Breast epithelium (tissue), 4 donors: Measurements from ENCODE around the gene PRTN3. TPM values are rescaled to one million over a fixed set of nuclear protein-coding genes. Genes with fewer than 3 reads are reported as not detected.
A peak's percentile ranks its signal among the peaks of the same experiment; 100 is the strongest.

Experiments used
- DNase-seq, 2 donors: peaks; one replicate each; pipeline ENCODE4 v3.0.0-alpha.2; 2019; ENCODE audit warnings: low spot score in 2 of 2
- H3K27ac ChIP-seq, 2 donors: fragments of 200-600 bp; sonication (generic) in 1 of 2; one replicate each; pipeline ENCODE4 v1.5.1; 2016 to 2019; ENCODE audit warnings: mild to moderate bottlenecking in 1 of 2
- H3K27me3 ChIP-seq, 2 donors: fragments of 200-600 bp; sonication (generic) in 1 of 2; one replicate each; pipeline versions ENCODE4 v1.5.1 to v1.6.0; 2017 to 2019; ENCODE audit warnings: control low read depth in 1 of 2, mild to moderate bottlenecking in 1 of 2
- H3K36me3 ChIP-seq: fragments of 200-600 bp; one replicate; pipeline ENCODE4 v1.5.1; 2019
- H3K4me1 ChIP-seq, 2 donors: fragments of 200-600 bp; sonication (generic); one replicate each; pipeline ENCODE4 v1.5.1; 2016 to 2019; ENCODE audit warnings: control low read depth in 1 of 2
- H3K4me3 ChIP-seq, 3 donors: fragments of 200-600 bp; sonication (generic); 1 replicate in 2 of 3; 2 replicates in 1 of 3; pipeline ENCODE4 v1.5.1; 2016 to 2019; ENCODE audit warnings: mild to moderate bottlenecking in 3 of 3, moderate library complexity in 2 of 3
- H3K9me3 ChIP-seq, 2 donors: fragments of 200-600 bp; sonication (generic) in 1 of 2; one replicate each; pipeline ENCODE4 v1.5.1; 2016 to 2019; ENCODE audit warnings: control low read depth in 1 of 2
- CTCF ChIP-seq, 3 donors: fragments of 450-650 bp; IDR thresholded peaks; one replicate each; pipeline ENCODE4 v1.5.1; 2016 to 2017; ENCODE audit warnings: antibody characterized with exemption in 3 of 3, mild to moderate bottlenecking in 3 of 3, moderate library complexity in 3 of 3
- POLR2A ChIP-seq: fragments of 450-650 bp; IDR thresholded peaks from one replicate; pipeline ENCODE4 v1.6.1; 2016; ENCODE audit warnings: antibody characterized with exemption, mild to moderate bottlenecking, moderate library complexity
- POLR2AphosphoS5 ChIP-seq, 3 donors: sonication (generic); formaldehyde crosslinking; IDR thresholded peaks; one replicate each; pipeline ENCODE4 v1.6.1; 2017; ENCODE audit warnings: antibody characterized with exemption in 3 of 3
- intact Hi-C: fragments of 100-400 bp; cut with DNase I; formaldehyde crosslinking; loops from one replicate; pipeline ENCODE4 v1.15.1; 2023; ENCODE audit warnings: low total_unique reads
- total RNA-seq, 3 donors: library from RNA; depleted of rRNA; stranded (reverse); fragments of >200 nt; gene quantifications; one replicate each; pipeline ENCODE4 v1.1.0, GENCODE V29; 2016

PRTN3 gene
- total RNA-seq, 3 donors from 2014 or later, result 0.44 to 1.1 TPM; not detected in 1

DNA sequence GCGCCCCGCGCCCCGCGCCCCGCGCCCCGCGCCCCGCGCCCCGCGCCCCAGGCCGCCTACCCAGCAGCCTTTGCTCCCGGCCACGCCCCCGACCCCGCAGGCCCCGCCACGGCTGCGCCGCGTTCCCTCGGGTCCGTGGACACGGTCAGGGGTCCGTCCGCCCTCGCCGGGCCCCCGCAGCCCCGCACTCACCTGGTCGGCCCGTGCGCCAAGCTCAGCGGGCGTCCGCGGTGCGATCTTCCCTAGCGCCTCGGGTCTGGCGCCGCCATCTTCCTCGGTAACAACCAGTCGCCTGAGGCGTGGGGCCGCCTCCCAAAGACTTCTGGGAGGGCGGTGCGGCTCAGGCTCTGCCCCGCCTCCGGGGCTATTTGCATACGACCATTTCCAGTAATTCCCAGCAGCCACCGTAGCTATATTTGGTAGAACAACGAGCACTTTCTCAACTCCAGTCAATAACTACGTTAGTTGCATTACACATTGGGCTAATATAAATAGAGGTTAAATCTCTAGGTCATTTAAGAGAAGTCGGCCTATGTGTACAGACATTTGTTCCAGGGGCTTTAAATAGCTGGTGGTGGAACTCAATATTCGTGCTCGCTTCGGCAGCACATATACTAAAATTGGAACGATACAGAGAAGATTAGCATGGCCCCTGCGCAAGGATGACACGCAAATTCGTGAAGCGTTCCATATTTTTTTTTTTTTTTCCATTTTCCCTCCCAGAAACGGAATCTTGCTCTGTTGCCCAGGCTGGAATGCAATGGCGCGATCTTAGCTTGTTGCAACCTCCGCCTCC lies 52.3 kb downstream of the PRTN3 start, which contains the start of the genes MED16 and RNU6-9:
TSS of gene MED16 (minus strand) at position 294 of the 796 bp plus-strand sequence. CDS start 2,056 bp downstream, outside the sequence.
TSS of gene RNU6-9 (plus strand) at position 591 of the 796 bp plus-strand sequence.
- peak in 1 of 3 donors; percentile 9 for TF ChIP-seq CTCF (IDR thresholded peaks at IDR 0.05)
- peak in 1 of 3 donors; percentile 82 for TF ChIP-seq POLR2AphosphoS5 (IDR thresholded peaks at IDR 0.05)
- peak; percentile 30 for TF ChIP-seq POLR2A
- no peaks in the 10 kb centered on the region for H3K4me1 ChIP-seq
- H3K27ac ChIP-seq, result peak within 1 kb of the TSS; percentile 96
- peak within 1 kb of the TSS; percentile 74 to 93 (median 89) for H3K4me3 ChIP-seq
- H3K36me3 ChIP-seq, result no peaks in the 10 kb centered on the region
- no peaks in the 10 kb centered on the region for H3K9me3 ChIP-seq
- intact Hi-C loops, result loop anchor here (5.0 to 10.0 kb wide), 2 partner anchors 322 to 749 kb away; no protein-coding TSS in a partner anchor
- no peaks in the 10 kb centered on the region for H3K27me3 ChIP-seq
- DNase-seq, result peak; percentile 95

DNA sequence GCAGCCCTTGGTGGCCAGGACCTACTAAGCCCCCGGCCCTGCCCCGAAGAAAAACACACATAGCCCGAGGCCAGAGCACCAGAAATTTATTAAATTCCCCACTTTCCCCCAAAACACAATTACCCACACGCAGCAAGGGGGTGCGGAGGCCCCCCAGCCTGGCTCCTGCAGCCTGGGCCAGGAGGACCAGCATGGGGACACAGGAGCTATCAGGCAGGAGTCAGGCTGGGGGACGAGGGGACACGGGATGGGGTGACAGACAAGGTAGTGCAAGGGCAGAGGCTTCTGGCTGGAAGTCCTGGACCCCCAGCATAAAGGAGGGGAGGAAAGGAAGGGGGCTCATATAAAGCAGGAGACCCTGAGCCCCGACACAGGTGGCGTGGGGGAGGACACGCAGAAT lies 55.6 kb downstream of the PRTN3 start:
- Histone ChIP-seq H3K27me3 (no peaks in the 10 kb centered on the region), H3K36me3 (no peaks in the 10 kb centered on the region), H3K4me1 (no peaks in the 10 kb centered on the region), H3K4me3 (no peak overlapping the region), H3K9me3 (no peaks in the 10 kb centered on the region), H3K27ac (no peak overlapping the region)
- intact Hi-C loops, result loop anchor here (5.0 to 10.0 kb wide), 2 partner anchors 296 to 318 kb away; no protein-coding TSS in a partner anchor
- TF ChIP-seq CTCF (IDR thresholded peaks at IDR 0.05), result no peak
- TF ChIP-seq POLR2A, result no peak
- no peak for TF ChIP-seq POLR2AphosphoS5 (IDR thresholded peaks at IDR 0.05)
- DNase-seq, result no peak

- no peak overlapping the region for H3K4me3 ChIP-seq
- H3K9me3 ChIP-seq, result no peaks in the 10 kb centered on the region
- TF ChIP-seq POLR2AphosphoS5 (IDR thresholded peaks at IDR 0.05) (no peak), POLR2A (no peak)
- no peak for DNase-seq
- H3K27me3 ChIP-seq, result no peaks in the 10 kb centered on the region
- no peaks in the 10 kb centered on the region for H3K4me1 ChIP-seq
- H3K27ac ChIP-seq, result no peak overlapping the region
- intact Hi-C loops, result loop anchor here (5.0 to 10.0 kb wide), 2 partner anchors 295 to 318 kb away; no protein-coding TSS in a partner anchor
- no peaks in the 10 kb centered on the region for H3K36me3 ChIP-seq
Measured at GRCh38 chr19:896999-897398, 56.2 kb downstream of the PRTN3 start.

GRCh38 chr19:897442-898039 lies 56.7 kb downstream of the PRTN3 start:
- TF ChIP-seq POLR2AphosphoS5 (IDR thresholded peaks at IDR 0.05), result no peak
- TF ChIP-seq CTCF (IDR thresholded peaks at IDR 0.05), result no peak
- TF ChIP-seq POLR2A, result no peak
- no peaks in the 10 kb centered on the region for H3K4me1 ChIP-seq
- no peaks in the 10 kb centered on the region for H3K9me3 ChIP-seq
- DNase-seq, result no peak
- intact Hi-C loops, result loop anchor here (5.0 to 10.0 kb wide), 2 partner anchors 295 to 317 kb away; no protein-coding TSS in a partner anchor
- H3K36me3 ChIP-seq, result no peaks in the 10 kb centered on the region
- H3K27me3 ChIP-seq, result no peaks in the 10 kb centered on the region
- no peak overlapping the region for H3K4me3 ChIP-seq
- no peak overlapping the region for H3K27ac ChIP-seq

Other genes starting within 250 kb of the PRTN3 start
- gene POLRMT, start 207.5 kb upstream of the PRTN3 start, total RNA-seq, result 10 to 100 TPM; 21.9 to 34.7 (median 28.2) TPM
- under 1 TPM in 2 of 3 donors, not detected in 1; 0.33 to 0.48 TPM for gene FGF22, start 201.1 kb upstream of the PRTN3 start, total RNA-seq
- 10 to 100 TPM; 41.1 to 46.5 (median 46.2) TPM for gene RNF126, start 177.8 kb upstream of the PRTN3 start, total RNA-seq
- 100 to 1,000 TPM in 2 of 3 donors, 10 to 100 TPM in 1; 37.8 to 198 (median 111) TPM for gene FSTL3, start 164.6 kb upstream of the PRTN3 start, total RNA-seq
- gene PRSS57, start 145.5 kb upstream of the PRTN3 start, total RNA-seq, result not detected
- gene PALM, start 132.1 kb upstream of the PRTN3 start, total RNA-seq, result 10 to 100 TPM; 16.1 to 61.0 (median 35.1) TPM
- gene MISP, start 89.9 kb upstream of the PRTN3 start, total RNA-seq, result 1 to 10 TPM in 2 of 3 donors, under 1 TPM in 1; 0.16 to 3.6 (median 2.5) TPM
- gene PTBP1, start 43.5 kb upstream of the PRTN3 start, total RNA-seq, result 100 to 1,000 TPM in 2 of 3 donors, 10 to 100 TPM in 1; 92.0 to 147 (median 131) TPM
- 1 to 10 TPM in 2 of 3 donors, not detected in 1; 6.9 to 9.1 TPM for gene PLPPR3, start 19.0 kb upstream of the PRTN3 start, total RNA-seq
- under 1 TPM in 1 of 3 donors, not detected in 2; 0.29 TPM for gene AZU1, start 13.2 kb upstream of the PRTN3 start, total RNA-seq
- 1 to 10 TPM in 2 of 3 donors, under 1 TPM in 1; 0.98 to 5.0 (median 1.0) TPM for gene ELANE, start 11.3 kb downstream of the PRTN3 start, total RNA-seq
- gene CFD, start 18.7 kb downstream of the PRTN3 start, total RNA-seq, result 1,000 to 10,000 TPM in 1 of 3 donors, 100 to 1,000 TPM in 2; 345 to 6,770 (median 797) TPM
- gene MED16, start 52.2 kb downstream of the PRTN3 start, total RNA-seq, result 10 to 100 TPM; 14.9 to 33.1 (median 32.8) TPM
- gene RNU6-9, start 52.5 kb downstream of the PRTN3 start, total RNA-seq, result not detected
- 10 to 100 TPM; 31.8 to 41.6 (median 41.0) TPM for gene R3HDM4, start 72.2 kb downstream of the PRTN3 start, total RNA-seq
- gene KISS1R, start 76.3 kb downstream of the PRTN3 start, total RNA-seq, result under 1 TPM in 2 of 3 donors, not detected in 1; 0.15 to 0.33 TPM
- gene ARID3A, start 85.0 kb downstream of the PRTN3 start, total RNA-seq, result 10 to 100 TPM in 1 of 3 donors, 1 to 10 TPM in 2; 3.5 to 11.1 (median 4.8) TPM
- 10 to 100 TPM; 19.2 to 69.2 (median 49.8) TPM for gene WDR18, start 143.3 kb downstream of the PRTN3 start, total RNA-seq
- gene GRIN3B, start 159.4 kb downstream of the PRTN3 start, total RNA-seq, result 1 to 10 TPM in 1 of 3 donors, not detected in 2; 2.6 TPM
- 100 to 1,000 TPM; 112 to 156 (median 153) TPM for gene TMEM259, start 180.1 kb downstream of the PRTN3 start, total RNA-seq
- gene RNU6-2, start 180.5 kb downstream of the PRTN3 start, total RNA-seq, result not detected
- 10 to 100 TPM; 70.4 to 74.1 (median 70.7) TPM for gene CNN2, start 185.6 kb downstream of the PRTN3 start, total RNA-seq
- 10 to 100 TPM in 2 of 3 donors, 1 to 10 TPM in 1; 8.0 to 31.8 (median 26.5) TPM for gene ABCA7, start 199.1 kb downstream of the PRTN3 start, total RNA-seq
- 10 to 100 TPM; 18.7 to 43.2 (median 23.9) TPM for gene ARHGAP45, start 226.2 kb downstream of the PRTN3 start, total RNA-seq